ENCODE data around the gene PHACTR1.

GRCh38 chr6:12968839-12969558 lies 252.4 kb downstream of the PHACTR1 start:
- TF ChIP-seq RAD21 (IDR thresholded peaks at IDR 0.05) (no peak), CTCF (IDR thresholded peaks at IDR 0.05; ENCODE audit: low read depth, low read length, missing input control) (no peak), FOXA1 (IDR thresholded peaks at IDR 0.05) (no peak), GABPA (IDR thresholded peaks at IDR 0.05 in 1 of 2, conservative IDR thresholded peaks at IDR 0.05 in 1 of 2) (no peak), TAF1 (conservative IDR thresholded peaks at IDR 0.05) (no peak), SP1 (IDR thresholded peaks at IDR 0.05) (no peak), YY1 (IDR thresholded peaks at IDR 0.05) (no peak)

All from liver (tissue), 3 donors.